Right cardiac atrium (tissue), 5 donors: ENCODE results near the gene NUDT14. TPM values are rescaled to one million over a fixed set of nuclear protein-coding genes. Genes with fewer than 3 reads are reported as not detected.
A peak's percentile ranks its signal among the peaks of the same experiment; 100 is the strongest.

Experiments used
- ATAC-seq, 2 donors: fragments of 200-7000 bp; cut with Tn5 transposase; one replicate each; pipeline versions ENCODE4 v1.8.0 to v1.9.1; 2020; ENCODE audit warnings: moderate library complexity in 2 of 2, mild to moderate bottlenecking in 1 of 2
- DNase-seq, 3 donors: peaks; one replicate each; pipeline ENCODE4 v3.0.0-alpha.2; 2020
- H3K27ac ChIP-seq: one replicate; pipeline ENCODE4 v1.5.1; 2013; ENCODE audit warnings: mild to moderate bottlenecking, low read length, control low read depth, moderate library complexity
- H3K27me3 ChIP-seq: one replicate; pipeline ENCODE4 v1.6.1; 2013; ENCODE audit not compliant: control insufficient read depth, insufficient read depth
- H3K4me1 ChIP-seq: one replicate; pipeline ENCODE4 v1.6.1; 2013; ENCODE audit warnings: low read length; ENCODE audit not compliant: control insufficient read depth, insufficient read depth
- H3K4me3 ChIP-seq: one replicate; pipeline ENCODE4 v1.5.1; 2013; ENCODE audit warnings: low read length, control low read depth
- H3K9me3 ChIP-seq: one replicate; pipeline ENCODE4 v1.6.1; 2013; ENCODE audit warnings: low read length; ENCODE audit not compliant: control insufficient read depth
- WGBS: extraction: QIAGEN DNeasy Blood & Tissue Kit; methylation state at CpG from one replicate; pipeline ENCODE4 v1.1.7; 2013; 5-methylcytosine and 5-hydroxymethylcytosine counted together
- intact Hi-C, 4 donors: fragments of 100-400 bp; cut with DNase I; formaldehyde crosslinking; loops; one replicate each; pipeline versions ENCODE4 v1.11.0 to v1.14.0; 2022 to 2023
- polyA plus RNA-seq: library from polyadenylated mRNA; stranded (reverse); fragments of 200-250 nt; gene quantifications from one replicate; pipeline ENCODE4 v1.2.3, GENCODE V29; 2013
- total RNA-seq, 4 donors: library from RNA; stranded (reverse); fragmentation: NEBNext Ultra II Directional; extraction: Animal tissue kit (Norgen Biotek cat#: 25700); gene quantifications; one replicate each; pipeline ENCODE4 v1.2.1, GENCODE V29; 2021
- donor health status: healthy with polysubstance abuse.
- donor health status: DM: no; HTN: yes; CAD: no.
- donor health status: DM: no; HTN: no; CAD: no.
- donor health status: DM: no; HTN: yes; CAD: no; lungs with severe emphysema.
- donor health status: DM: yes; HTN: yes; CAD: no.

NUDT14 gene
- total and polyA plus RNA-seq, 5 donors, result 23.9 to 35.5 (median 31.4) TPM

GRCh38 chr14:105150026-105150367 lies 31.1 kb downstream of the NUDT14 start:
- Histone ChIP-seq H3K4me1 (peaks cover 3% of the 10 kb centered on the region), H3K27ac (no peak overlapping the region), H3K4me3 (no peak overlapping the region), H3K9me3 (no peaks in the 10 kb centered on the region), H3K27me3 (no peaks in the 10 kb centered on the region)
- ATAC-seq (no peak), DNase-seq (peak in 1 of 3 donors; percentile 33)
- intact Hi-C loops, result no loop called here
- 80% methylated on average over 4 of the region's 4 CpGs for WGBS

- ATAC-seq, result no peak
- DNase-seq, result peak in 2 of 3 donors; percentile 24 to 46
- Histone ChIP-seq H3K4me1 (peaks cover 3% of the 10 kb centered on the region), H3K9me3 (no peaks in the 10 kb centered on the region), H3K27ac (no peak overlapping the region), H3K27me3 (no peaks in the 10 kb centered on the region), H3K4me3 (no peak overlapping the region)
- WGBS, result 88% methylated on average over 18 of the region's 18 CpGs
- intact Hi-C loops, result no loop called here
Measured at GRCh38 chr14:105149146-105149781, 31.8 kb downstream of the NUDT14 start.

GRCh38 chr14:105148604-105149145 lies 32.4 kb downstream of the NUDT14 start:
- Histone ChIP-seq H3K4me1 (peaks cover 3% of the 10 kb centered on the region), H3K9me3 (no peaks in the 10 kb centered on the region), H3K27me3 (no peaks in the 10 kb centered on the region), H3K27ac (no peak overlapping the region), H3K4me3 (no peak overlapping the region)
- ATAC-seq (no peak), DNase-seq (peak in 2 of 3 donors; percentile 37 to 47)
- intact Hi-C loops, result no loop called here
- 91% methylated on average over 27 of the region's 27 CpGs for WGBS

- WGBS, result 88% methylated on average over 62 of the region's 62 CpGs
- intact Hi-C loops, result no loop called here
Measured at GRCh38 chr14:105147671-105148603, 33.2 kb downstream of the NUDT14 start.

DNA sequence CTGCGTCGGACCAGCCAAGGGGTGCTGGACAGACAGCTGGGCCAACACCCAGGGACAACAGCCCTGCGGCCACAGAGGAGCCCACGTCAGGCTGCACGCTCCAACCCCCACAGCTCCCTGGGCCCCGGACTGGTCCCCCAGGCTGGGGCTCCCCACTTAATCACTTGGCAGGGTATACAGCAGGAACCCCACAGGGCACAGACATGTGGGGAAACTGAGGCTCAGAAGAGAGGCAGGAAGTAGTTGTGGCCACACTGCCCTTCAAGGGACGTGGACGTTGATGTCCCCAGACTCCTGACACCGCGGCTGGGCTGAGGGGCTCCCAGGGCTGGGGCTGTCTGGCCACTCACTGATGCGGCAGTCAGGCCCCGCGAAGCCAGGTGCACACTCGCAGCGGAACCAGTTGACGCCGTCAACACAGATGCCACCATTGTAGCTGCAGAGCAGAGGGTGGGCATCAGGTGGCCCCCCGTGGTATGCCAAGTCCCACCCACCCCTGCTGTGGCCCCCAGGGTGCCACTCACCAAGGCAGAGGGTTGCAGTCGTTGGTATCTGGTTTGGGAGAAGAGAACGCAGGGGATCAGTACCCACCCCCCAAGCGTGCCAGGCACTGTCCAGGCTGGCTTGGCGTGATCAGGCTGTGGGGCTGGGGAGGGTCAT lies 34.0 kb downstream of the NUDT14 start:
- no peak overlapping the region for H3K4me3 ChIP-seq
- 88% methylated on average over 22 of the region's 22 CpGs for WGBS
- ATAC-seq (no peak), DNase-seq (peak; percentile 8 to 44 (median 28))
- no peaks in the 10 kb centered on the region for H3K9me3 ChIP-seq
- H3K27ac ChIP-seq, result no peak overlapping the region
- no peaks in the 10 kb centered on the region for H3K4me1 ChIP-seq
- intact Hi-C loops, result no loop called here
- no peaks in the 10 kb centered on the region for H3K27me3 ChIP-seq

More at GRCh38 chr14:105147671-105148603, 33.2 kb downstream of the NUDT14 start:
- no peak overlapping the region for H3K4me3 ChIP-seq
- no peaks in the 10 kb centered on the region for H3K27me3 ChIP-seq
- H3K9me3 ChIP-seq, result no peaks in the 10 kb centered on the region
- ATAC-seq (no peak), DNase-seq (peak; percentile 16 to 61 (median 53))
- no peak overlapping the region for H3K27ac ChIP-seq
- H3K4me1 ChIP-seq, result peaks cover 3% of the 10 kb centered on the region

DNA sequence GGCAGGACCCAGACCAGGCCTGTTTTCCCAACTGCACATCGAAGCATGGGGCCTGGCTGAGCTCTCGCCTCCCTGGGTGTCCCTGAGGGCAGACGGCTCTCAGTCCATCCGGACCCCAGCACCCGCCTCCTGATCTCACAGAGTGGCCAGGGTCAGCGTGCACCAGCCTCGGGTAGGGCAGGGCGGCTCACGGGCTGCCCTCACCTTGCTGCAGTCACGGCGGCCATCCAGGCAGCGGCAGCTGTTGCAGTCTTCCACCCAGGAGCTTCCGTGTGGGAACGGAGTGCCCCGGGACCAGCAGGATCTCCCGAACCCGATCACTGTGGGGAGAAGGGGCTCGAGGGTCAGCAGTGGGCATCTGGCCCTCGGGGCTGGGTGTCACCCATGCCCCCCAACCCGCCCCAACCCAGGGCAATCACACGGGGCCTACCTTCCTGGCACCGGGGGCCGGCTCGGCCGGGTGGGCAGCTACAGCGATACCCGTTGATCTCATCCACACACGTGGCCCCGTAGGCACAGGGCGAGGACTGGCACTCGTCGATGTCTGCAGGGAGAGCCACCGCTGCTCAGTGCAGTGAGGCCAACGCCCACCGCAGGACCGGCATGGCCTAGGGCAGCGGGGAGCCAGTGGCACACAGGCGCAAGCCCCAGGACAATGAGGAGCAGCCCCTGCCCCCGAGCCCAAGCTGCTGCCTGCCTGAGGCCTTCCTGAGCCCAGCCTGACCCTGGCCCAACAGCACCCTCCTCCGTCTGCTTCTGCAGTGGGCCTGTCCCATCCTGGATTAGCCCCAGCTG lies 34.7 kb downstream of the NUDT14 start:
- DNase-seq (peak; percentile 7 to 52 (median 42)), ATAC-seq (no peak)
- intact Hi-C loops, result no loop called here
- H3K9me3 ChIP-seq, result no peaks in the 10 kb centered on the region
- H3K27me3 ChIP-seq, result no peaks in the 10 kb centered on the region
- H3K4me3 ChIP-seq, result no peak overlapping the region
- H3K27ac ChIP-seq, result no peak overlapping the region
- WGBS, result 91% methylated on average over 40 of the region's 40 CpGs
- H3K4me1 ChIP-seq, result no peaks in the 10 kb centered on the region

DNA sequence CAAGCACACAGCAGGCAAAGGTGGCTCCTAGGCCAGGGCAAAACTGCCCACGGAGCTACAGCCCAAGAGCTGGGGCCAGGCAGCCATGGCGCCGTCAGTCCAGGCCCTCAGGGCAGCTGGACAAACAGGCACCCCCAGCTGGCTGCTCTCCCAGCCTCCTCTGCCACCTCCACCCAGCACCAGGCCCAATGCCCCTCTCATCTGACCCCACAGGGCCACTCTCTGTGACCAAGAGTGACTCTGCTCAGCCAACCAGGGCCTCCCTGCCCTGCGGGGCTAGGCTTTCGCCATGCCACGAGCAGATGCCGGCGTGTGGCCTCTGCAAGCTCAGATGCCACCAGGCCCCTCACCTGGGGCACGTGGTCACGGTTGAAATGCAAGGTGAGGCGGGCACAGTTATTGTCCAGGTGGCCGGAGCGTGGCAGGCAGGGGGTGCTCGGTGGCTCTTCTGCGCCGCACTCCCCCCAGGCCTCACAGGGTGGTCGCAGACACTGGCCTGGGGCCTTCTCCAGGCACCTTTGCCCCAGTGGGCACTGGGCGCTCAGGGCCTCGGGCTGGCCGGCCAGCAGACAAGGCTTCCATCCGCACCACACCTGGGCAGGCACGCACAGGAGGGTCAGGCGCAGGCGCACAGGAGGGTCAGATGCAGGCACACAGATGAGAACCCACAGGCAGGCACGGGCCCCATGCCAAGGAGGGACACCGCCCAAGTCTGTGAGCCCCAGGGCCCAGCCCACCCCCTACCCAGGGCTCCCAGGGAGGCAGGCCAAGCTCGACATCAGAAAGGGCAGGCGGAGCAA lies 35.5 kb downstream of the NUDT14 start:
- Histone ChIP-seq H3K27ac (no peak overlapping the region), H3K9me3 (no peaks in the 10 kb centered on the region), H3K27me3 (no peaks in the 10 kb centered on the region), H3K4me1 (no peaks in the 10 kb centered on the region), H3K4me3 (no peak overlapping the region)
- intact Hi-C loops, result no loop called here
- DNase-seq, result peak in 2 of 3 donors; percentile 26 to 51
- WGBS, result 94% methylated on average over 28 of the region's 28 CpGs
- ATAC-seq, result no peak

- DNase-seq, result peak; percentile 10 to 56 (median 55)
- Histone ChIP-seq H3K4me3 (no peak overlapping the region), H3K27me3 (no peaks in the 10 kb centered on the region), H3K4me1 (no peaks in the 10 kb centered on the region), H3K9me3 (no peaks in the 10 kb centered on the region), H3K27ac (no peak overlapping the region)
- WGBS, result 91% methylated on average over 32 of the region's 32 CpGs
- no peak for ATAC-seq
- intact Hi-C loops, result no loop called here
Measured at GRCh38 chr14:105144666-105145380, 36.3 kb downstream of the NUDT14 start.

- Histone ChIP-seq H3K27me3 (no peaks in the 10 kb centered on the region), H3K4me1 (no peaks in the 10 kb centered on the region), H3K9me3 (no peaks in the 10 kb centered on the region), H3K27ac (no peak overlapping the region), H3K4me3 (no peak overlapping the region)
- ATAC-seq (no peak), DNase-seq (peak in 1 of 3 donors; percentile 14)
- intact Hi-C loops, result no loop called here
- 91% methylated on average over 16 of the region's 16 CpGs for WGBS
Measured at GRCh38 chr14:105144026-105144665, 37.0 kb downstream of the NUDT14 start.
